Keratinocyte (primary cell): ENCODE data around the gene RAI14. TPM values are rescaled to one million over a fixed set of nuclear protein-coding genes. Genes with fewer than 3 reads are reported as not detected.

ENCODE experiments used
- DNase-seq: peaks from one replicate; pipeline ENCODE4 v3.0.0-alpha.2; 2011; ENCODE audit warnings: low read depth, missing footprints, low spot score
- FAIRE-seq: peaks from 2 replicates; lab custom pipeline; 2011; peaks lifted over from hg19 to GRCh38; lab: Jason Lieb, UNC
- H2AFZ ChIP-seq: 2 replicates; pipeline ENCODE4 v1.6.0; 2012; ENCODE audit warnings: low read length, control low read depth, inconsistent platforms; ENCODE audit not compliant: control insufficient read depth
- H3K27ac ChIP-seq: 2 replicates; pipeline ENCODE4 v1.5.1; 2011; ENCODE audit warnings: low read length; ENCODE audit not compliant: control insufficient read depth, insufficient read depth
- H3K27me3 ChIP-seq: 3 replicates; pipeline ENCODE4 v1.6.0; 2011; ENCODE audit warnings: low read length; ENCODE audit not compliant: control insufficient read depth, insufficient read depth; ENCODE audit errors: extremely low read depth
- H3K36me3 ChIP-seq, 2 experiments: 2 replicates in 1 of 2; 3 replicates in 1 of 2; pipeline ENCODE4 v1.5.1; 2011; ENCODE audit warnings: low read length in 2 of 2, mild to moderate bottlenecking in 1 of 2; ENCODE audit not compliant: control insufficient read depth in 2 of 2, insufficient read depth in 2 of 2; ENCODE audit errors: extremely low read depth in 1 of 2
- H3K4me1 ChIP-seq: 3 replicates; pipeline ENCODE4 v1.5.1; 2011; ENCODE audit warnings: low read length; ENCODE audit not compliant: control insufficient read depth, insufficient read depth; ENCODE audit errors: extremely low read depth
- H3K4me2 ChIP-seq: 3 replicates; pipeline ENCODE4 v1.6.0; 2011; ENCODE audit warnings: low read depth, low read length; ENCODE audit not compliant: control insufficient read depth, insufficient read depth; ENCODE audit errors: extremely low read depth
- H3K4me3 ChIP-seq, 3 experiments: fragments of 200-600 bp in 1 of 3; sonication (generic) in 1 of 3; 2 replicates in 2 of 3; 3 replicates in 1 of 3; pipeline ENCODE4 v1.5.1; 2011 to 2016; ENCODE audit warnings: low read length in 3 of 3, mild to moderate bottlenecking in 3 of 3, control low read depth in 2 of 3, inconsistent platforms in 1 of 3, low read depth in 1 of 3, mixed read lengths in 1 of 3, mixed run types in 1 of 3, moderate library complexity in 1 of 3; ENCODE audit not compliant: control insufficient read depth in 2 of 3, insufficient read depth in 2 of 3; ENCODE audit errors: extremely low read depth in 1 of 3
- H3K79me2 ChIP-seq: 2 replicates; pipeline ENCODE4 v1.6.0; 2012; ENCODE audit warnings: low read length; ENCODE audit not compliant: control insufficient read depth, insufficient read depth
- H3K9ac ChIP-seq: 3 replicates; pipeline ENCODE4 v1.6.0; 2011; ENCODE audit warnings: low read length; ENCODE audit not compliant: control insufficient read depth, insufficient read depth; ENCODE audit errors: extremely low read depth
- H3K9me1 ChIP-seq: 3 replicates; pipeline ENCODE4 v1.6.0; 2011; ENCODE audit warnings: low read length; ENCODE audit not compliant: control insufficient read depth, insufficient read depth; ENCODE audit errors: extremely low read depth
- H3K9me3 ChIP-seq: 2 replicates; pipeline ENCODE4 v1.5.1; 2012; ENCODE audit warnings: low read depth, low read length; ENCODE audit not compliant: control insufficient read depth
- H4K20me1 ChIP-seq: 3 replicates; pipeline ENCODE4 v1.6.0; 2011; ENCODE audit warnings: low read length; ENCODE audit not compliant: control insufficient read depth, insufficient read depth; ENCODE audit errors: extremely low read depth
- EZH2 ChIP-seq: IDR thresholded peaks from one replicate; pipeline ENCODE4 v1.6.1; 2012; ENCODE audit warnings: inconsistent platforms, mild to moderate bottlenecking, low read length, moderate library complexity
- dilution Hi-C: fragments of 300-500 bp; cut with MboI; formaldehyde crosslinking; loops from one replicate; pipeline ENCODE4 v1.7.0; 2020; ENCODE audit warnings: low sequenced_read_pairs; ENCODE audit not compliant: extremely low pct_ligation_motif_present
- polyA plus RNA-seq, 5 experiments: library from polyadenylated mRNA; depleted of rRNA in 3 of 5; stranded (reverse) in 3 of 5; stranded (forward) in 1 of 5; unstranded in 1 of 5; fragments of >200 nt; gene quantifications; 1 replicate in 1 of 5; 2 replicates in 3 of 5; 3 replicates in 1 of 5; pipeline versions ENCODE4 v1.2.1 to v1.2.3, GENCODE V29; 2011 to 2012; ENCODE audit warnings: missing spikeins in 2 of 5, low read depth in 1 of 5, low replicate concordance in 1 of 5
- TF ChIP-seq, protein P1 (sequence below), 3 experiments: IDR thresholded peaks in 1 of 3; conservative IDR thresholded peaks in 1 of 3; optimal IDR thresholded peaks in 1 of 3; 2 replicates in 2 of 3; 3 replicates in 1 of 3; pipeline versions ENCODE3 to v1.5.1; 2011; ENCODE audit warnings: low read length in 3 of 3, mild to moderate bottlenecking in 3 of 3, moderate library complexity in 2 of 3, control low read depth in 1 of 3, inconsistent platforms in 1 of 3; ENCODE audit not compliant: insufficient read depth in 2 of 3; ENCODE audit errors: extremely low read depth in 1 of 3

RAI14 gene
- polyA plus RNA-seq, 1 donor (not counting 4 experiments of a cell fraction or from before 2014, with no cell fraction given) = 31.4 TPM

DNA sequence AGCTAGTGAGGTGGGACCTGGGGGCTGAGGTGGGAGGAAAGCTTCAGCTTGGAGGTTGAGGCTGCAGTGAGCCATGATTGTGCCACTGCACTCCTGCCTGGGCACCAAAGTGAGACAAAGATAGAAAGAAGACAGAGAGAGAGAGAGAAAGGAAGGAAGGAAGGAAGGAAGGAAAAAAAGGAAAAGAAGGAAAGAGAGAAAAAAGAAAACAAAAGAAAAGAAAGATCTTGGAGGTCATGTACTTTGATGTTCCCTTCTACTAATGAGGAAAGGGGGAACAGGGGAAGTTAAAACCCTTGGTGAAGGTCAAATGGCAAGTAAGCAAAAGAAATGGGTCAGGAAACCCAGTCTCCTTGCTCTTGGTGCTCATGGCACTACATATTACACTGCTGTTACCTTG, 2.4 kb upstream of the RAI14 start:
- Histone ChIP-seq H3K4me3 (no peak overlapping the region), H2AFZ (no peak overlapping the region), H3K27ac (no peak overlapping the region), H3K27me3 (no peaks in the 10 kb centered on the region), H3K9me3 (no peaks in the 10 kb centered on the region), H4K20me1 (no peaks in the 10 kb centered on the region), H3K79me2 (peaks cover 14% of the 10 kb centered on the region), H3K36me3 (no peaks in the 10 kb centered on the region), H3K9me1 (no peaks in the 10 kb centered on the region), H3K4me2 (no peak overlapping the region), H3K9ac (no peak overlapping the region), H3K4me1 (peaks cover 16% of the 10 kb centered on the region)
- DNase-seq (no peak), FAIRE-seq (no peak)
- TF ChIP-seq, protein P1, sequence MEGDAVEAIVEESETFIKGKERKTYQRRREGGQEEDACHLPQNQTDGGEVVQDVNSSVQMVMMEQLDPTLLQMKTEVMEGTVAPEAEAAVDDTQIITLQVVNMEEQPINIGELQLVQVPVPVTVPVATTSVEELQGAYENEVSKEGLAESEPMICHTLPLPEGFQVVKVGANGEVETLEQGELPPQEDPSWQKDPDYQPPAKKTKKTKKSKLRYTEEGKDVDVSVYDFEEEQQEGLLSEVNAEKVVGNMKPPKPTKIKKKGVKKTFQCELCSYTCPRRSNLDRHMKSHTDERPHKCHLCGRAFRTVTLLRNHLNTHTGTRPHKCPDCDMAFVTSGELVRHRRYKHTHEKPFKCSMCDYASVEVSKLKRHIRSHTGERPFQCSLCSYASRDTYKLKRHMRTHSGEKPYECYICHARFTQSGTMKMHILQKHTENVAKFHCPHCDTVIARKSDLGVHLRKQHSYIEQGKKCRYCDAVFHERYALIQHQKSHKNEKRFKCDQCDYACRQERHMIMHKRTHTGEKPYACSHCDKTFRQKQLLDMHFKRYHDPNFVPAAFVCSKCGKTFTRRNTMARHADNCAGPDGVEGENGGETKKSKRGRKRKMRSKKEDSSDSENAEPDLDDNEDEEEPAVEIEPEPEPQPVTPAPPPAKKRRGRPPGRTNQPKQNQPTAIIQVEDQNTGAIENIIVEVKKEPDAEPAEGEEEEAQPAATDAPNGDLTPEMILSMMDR (optimal IDR thresholded peaks at IDR 0.05 in 1 of 3, IDR thresholded peaks at IDR 0.05 in 1 of 3, conservative IDR thresholded peaks at IDR 0.05 in 1 of 3; ENCODE audit: extremely low read depth in 1 of 3, insufficient read depth in 2 of 3, low read length in 3 of 3) = no peak
- TF ChIP-seq EZH2 = no peak
- dilution Hi-C loops = no loop called here

DNA sequence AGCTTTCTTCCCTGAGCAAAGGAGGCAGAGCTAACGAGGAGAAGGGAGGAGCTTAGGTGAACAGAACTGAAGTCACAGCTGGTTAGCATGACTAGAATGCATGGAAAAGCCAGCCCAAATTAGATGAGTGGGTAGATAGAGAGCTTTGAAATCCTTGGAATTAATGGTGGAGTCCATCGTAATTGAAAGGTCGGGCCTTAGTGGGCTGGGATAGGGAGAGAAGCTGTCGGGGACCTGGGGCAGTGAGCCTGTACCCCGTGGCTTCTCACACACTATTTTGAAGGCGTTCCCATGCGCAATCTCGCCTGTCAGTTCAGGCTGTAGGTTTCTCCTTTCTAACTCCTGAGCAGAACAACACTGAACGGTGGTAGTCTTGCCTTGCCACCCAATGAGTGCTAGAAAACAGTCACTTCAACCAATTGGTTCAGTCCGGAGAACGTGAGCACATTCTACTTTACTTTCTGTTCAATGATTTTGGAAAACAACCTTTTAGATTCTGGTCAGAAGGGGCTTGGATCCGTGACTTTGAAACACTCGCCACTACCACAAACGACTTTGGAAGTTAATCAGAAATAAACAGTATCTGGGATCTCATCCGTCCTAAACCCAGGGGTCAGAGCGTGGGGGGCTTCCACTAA, 655 bp upstream of the RAI14 start:
- Histone ChIP-seq H3K4me1 (peaks cover 16% of the 10 kb centered on the region), H3K4me3 (peak overlapping the region; percentile 79 to 88 (median 80)), H3K9ac (peak overlapping the region; percentile 78), H3K27me3 (no peaks in the 10 kb centered on the region), H3K9me3 (no peaks in the 10 kb centered on the region), H3K9me1 (no peaks in the 10 kb centered on the region), H3K79me2 (peaks cover 32% of the 10 kb centered on the region), H4K20me1 (no peaks in the 10 kb centered on the region), H3K4me2 (peak overlapping the region; percentile 97), H3K36me3 (no peaks in the 10 kb centered on the region), H3K27ac (peak overlapping the region; percentile 62), H2AFZ (peak overlapping the region; percentile 81)
- peak; percentile 32 for FAIRE-seq
- no peak for DNase-seq
- dilution Hi-C loops = no loop called here
- TF ChIP-seq, protein P1 (optimal IDR thresholded peaks at IDR 0.05 in 1 of 3, IDR thresholded peaks at IDR 0.05 in 1 of 3, conservative IDR thresholded peaks at IDR 0.05 in 1 of 3; ENCODE audit: extremely low read depth in 1 of 3, insufficient read depth in 2 of 3, low read length in 3 of 3) = no peak
- TF ChIP-seq EZH2 = no peak
